Esophagus (tissue), 2 donors: Measurements from ENCODE around the gene MARCHF10. TPM values are rescaled to one million over a fixed set of nuclear protein-coding genes. Genes with fewer than 3 reads are reported as not detected.

Source experiments
- H3K27ac ChIP-seq, 2 donors: one replicate each; pipeline ENCODE4 v1.5.1; 2013; ENCODE audit warnings: low read depth in 2 of 2, mild to moderate bottlenecking in 2 of 2, inconsistent platforms in 1 of 2, low read length in 1 of 2, moderate library complexity in 1 of 2
- H3K27me3 ChIP-seq, 2 donors: one replicate each; pipeline ENCODE4 v1.6.1; 2013; ENCODE audit warnings: low read length in 2 of 2, control low read depth in 1 of 2, mild to moderate bottlenecking in 1 of 2; ENCODE audit not compliant: insufficient read depth in 2 of 2, control insufficient read depth in 1 of 2
- H3K36me3 ChIP-seq, 2 donors: one replicate each; pipeline ENCODE4 v1.6.1; 2013; ENCODE audit warnings: low read length in 1 of 2; ENCODE audit not compliant: control insufficient read depth in 2 of 2, insufficient read depth in 2 of 2
- H3K4me1 ChIP-seq, 2 donors: one replicate each; pipeline ENCODE4 v1.6.1; 2013; ENCODE audit warnings: low read length in 1 of 2; ENCODE audit not compliant: control insufficient read depth in 2 of 2, insufficient read depth in 2 of 2
- H3K4me3 ChIP-seq, 2 donors: one replicate each; pipeline ENCODE4 v1.5.1; 2013; ENCODE audit warnings: low read length in 2 of 2, mild to moderate bottlenecking in 2 of 2, low read depth in 1 of 2, moderate library complexity in 1 of 2
- H3K9me3 ChIP-seq, 2 donors: one replicate each; pipeline ENCODE4 v1.6.1; 2013; ENCODE audit warnings: mild to moderate bottlenecking in 2 of 2, low read depth in 1 of 2, low read length in 1 of 2, moderate library complexity in 1 of 2; ENCODE audit not compliant: control insufficient read depth in 2 of 2, insufficient read depth in 1 of 2
- WGBS, 2 donors: extraction: QIAGEN DNeasy Blood & Tissue Kit; methylation state at CpG; one replicate each; pipeline ENCODE4 v1.1.7; 2013; 5-methylcytosine and 5-hydroxymethylcytosine counted together
- polyA plus RNA-seq, 2 donors: library from polyadenylated mRNA; stranded (reverse); fragments of 200-250 nt; gene quantifications; one replicate each; pipeline ENCODE4 v1.2.3, GENCODE V29; 2013
- donor health status: healthy with polysubstance abuse.
- donor health status: Bipolar disorder and iron deficiency.

Gene MARCHF10
- polyA plus RNA-seq, 2 donors, result 0.10 to 0.14 TPM

DNA sequence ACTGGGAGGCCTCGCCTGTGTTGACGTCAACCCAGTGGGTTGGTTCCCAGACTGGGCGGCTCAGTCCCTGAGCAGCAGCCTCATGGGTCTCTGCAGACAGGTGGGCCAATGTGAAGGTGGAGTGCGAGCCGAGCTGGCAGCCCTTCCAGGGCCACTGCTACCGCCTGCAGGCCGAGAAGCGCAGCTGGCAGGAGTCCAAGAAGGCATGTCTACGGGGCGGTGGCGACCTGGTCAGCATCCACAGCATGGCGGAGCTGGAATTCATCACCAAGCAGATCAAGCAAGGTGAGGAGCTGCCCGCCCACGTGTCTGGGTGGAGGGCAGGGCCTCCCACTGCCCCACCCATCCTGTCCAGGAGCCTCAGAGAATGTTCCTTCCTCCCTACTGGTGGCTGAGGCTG lies 136.6 kb downstream of the MARCHF10 start:
- H3K27me3 ChIP-seq, result no peaks in the 10 kb centered on the region

DNA sequence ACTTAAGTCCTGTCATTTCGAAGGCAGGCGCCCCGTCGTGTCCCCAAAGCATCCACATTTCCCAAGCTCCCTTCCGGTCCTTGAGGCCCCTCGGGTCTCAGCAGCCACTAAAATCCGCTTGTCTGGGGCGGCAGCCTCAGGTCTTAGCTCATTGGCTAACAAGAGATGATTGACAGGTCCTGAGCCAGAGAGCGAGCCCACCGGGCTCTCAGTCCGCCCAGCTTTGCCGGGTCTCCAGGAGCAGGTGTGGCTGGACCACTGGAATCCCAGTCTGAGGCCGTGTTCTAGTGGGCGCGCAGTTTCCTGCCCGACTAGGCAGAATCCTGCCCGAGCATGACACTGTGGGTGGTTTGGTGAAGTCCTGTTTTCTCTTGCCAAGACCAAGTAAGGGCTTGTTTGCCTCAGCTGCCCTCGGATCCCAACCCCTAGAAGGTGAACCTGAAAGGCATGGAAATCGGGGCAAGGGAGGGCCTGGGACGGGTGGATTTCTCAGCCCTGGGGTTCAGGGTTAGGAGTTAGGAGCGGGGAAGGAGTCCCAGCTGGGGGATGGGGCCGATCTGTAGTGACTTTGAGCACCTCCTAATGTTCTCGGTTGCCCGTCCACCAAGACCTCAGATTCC lies 137.8 kb downstream of the MARCHF10 start:
- no peaks in the 10 kb centered on the region for H3K9me3 ChIP-seq
- no peaks in the 10 kb centered on the region for H3K27me3 ChIP-seq
- WGBS, 2 donors, result 47 to 60% methylated on average over 24 of the region's 24 CpGs
- peaks cover 3 to 11% of the 10 kb centered on the region in 2 donors for H3K4me1 ChIP-seq
- H3K36me3 ChIP-seq, result peaks cover 0 to 3% of the 10 kb centered on the region in 2 donors
- H3K4me3 ChIP-seq, result no peak overlapping the region
- H3K27ac ChIP-seq, result peak overlapping the region; percentile 89 to 91

More for the DNA sequence above, 136.6 kb downstream of the MARCHF10 start:
- WGBS, 2 donors, result 39 to 40% methylated on average over 14 of the region's 14 CpGs
- H3K4me3 ChIP-seq, result peak overlapping the region; percentile 14 to 29
- H3K27ac ChIP-seq, result peak overlapping the region; percentile 89 to 91
- H3K4me1 ChIP-seq, result peaks cover 3 to 19% of the 10 kb centered on the region in 2 donors
- peaks cover 0 to 5% of the 10 kb centered on the region in 2 donors for H3K36me3 ChIP-seq
- no peaks in the 10 kb centered on the region for H3K9me3 ChIP-seq

DNA sequence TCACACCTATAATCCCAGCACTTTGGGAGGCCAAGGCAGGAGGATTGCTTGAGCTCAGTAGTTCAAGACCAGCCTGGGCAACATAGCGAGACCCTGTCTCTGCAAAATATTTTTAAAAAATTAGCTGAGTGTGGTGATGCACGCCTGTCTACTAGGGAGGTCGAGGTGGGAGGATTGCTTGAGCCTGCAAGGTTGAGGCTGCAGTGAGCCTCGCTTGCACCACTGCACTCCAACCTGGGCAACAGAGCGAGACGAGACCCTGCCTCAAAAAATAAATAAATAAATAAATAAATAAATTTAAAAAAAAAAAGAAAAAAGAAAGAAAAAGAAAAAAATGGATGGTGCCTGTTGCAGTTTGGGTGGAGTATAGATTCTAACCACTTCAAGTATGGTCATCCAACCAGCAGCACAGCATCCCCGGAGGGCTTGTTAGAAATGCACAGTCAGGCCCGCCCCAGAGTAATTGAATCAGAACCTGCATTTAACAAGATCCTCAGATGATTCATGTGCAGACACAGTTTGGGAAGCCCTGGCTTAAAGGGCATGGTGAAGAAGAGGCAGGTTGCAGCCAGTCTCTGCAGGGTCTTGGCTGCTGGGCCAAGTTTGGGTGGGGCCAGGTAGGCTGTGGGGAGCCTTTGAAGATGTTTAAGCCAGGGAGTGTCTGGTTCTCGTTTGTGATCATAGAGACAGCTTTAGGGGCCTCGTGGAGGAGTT lies 139.9 kb downstream of the MARCHF10 start:
- Histone ChIP-seq H3K36me3 (no peaks in the 10 kb centered on the region), H3K27me3 (no peaks in the 10 kb centered on the region), H3K4me1 (peaks cover 0 to 11% of the 10 kb centered on the region in 2 donors), H3K4me3 (no peak overlapping the region), H3K27ac (peak overlapping the region; percentile 78 to 87), H3K9me3 (no peaks in the 10 kb centered on the region)
- 53 to 56% methylated on average over 10 of the region's 10 CpGs for WGBS, 2 donors

DNA sequence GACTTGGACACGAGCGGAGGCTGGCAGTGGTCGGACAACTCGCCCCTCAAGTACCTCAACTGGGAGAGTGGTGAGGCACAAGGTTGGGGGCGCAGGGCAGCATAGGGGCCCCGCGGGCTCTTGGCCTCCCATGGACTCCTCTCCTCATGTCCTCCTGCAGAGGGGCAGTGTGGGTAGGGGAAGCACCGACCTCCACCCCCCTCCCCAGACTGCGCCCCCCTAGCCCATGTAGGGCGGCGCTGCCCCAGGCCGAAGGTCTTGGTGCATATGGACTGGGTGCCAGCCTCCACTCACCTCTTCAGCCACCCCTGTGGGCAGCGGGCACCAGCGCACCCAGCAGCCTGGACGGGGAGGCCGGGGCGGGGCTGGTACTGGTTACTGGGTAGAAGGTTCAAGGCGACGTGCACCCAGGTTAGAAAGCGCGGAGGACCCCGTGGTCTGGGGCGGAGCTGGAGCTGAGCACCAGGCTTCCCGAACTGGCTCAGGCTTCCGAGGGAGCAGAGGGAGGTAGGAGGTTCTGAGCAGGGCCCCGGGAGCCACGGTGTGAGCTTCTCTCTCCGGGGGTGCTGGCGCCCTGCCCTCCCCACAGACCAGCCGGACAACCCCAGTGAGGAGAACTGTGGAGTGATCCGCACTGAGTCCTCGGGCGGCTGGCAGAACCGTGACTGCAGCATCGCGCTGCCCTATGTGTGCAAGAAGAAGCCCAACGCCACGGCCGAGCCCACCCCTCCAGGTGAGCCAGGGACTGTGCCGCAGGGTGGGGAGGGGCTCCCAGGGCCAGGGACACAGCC lies 141.1 kb downstream of the MARCHF10 start:
- Histone ChIP-seq H3K4me3 (no peak overlapping the region), H3K9me3 (no peaks in the 10 kb centered on the region), H3K27me3 (no peaks in the 10 kb centered on the region), H3K36me3 (no peaks in the 10 kb centered on the region), H3K27ac (peak overlapping the region; percentile 11 to 17), H3K4me1 (peaks cover 0 to 8% of the 10 kb centered on the region in 2 donors)
- WGBS, 2 donors, result 81 to 84% methylated on average over 40 of the region's 40 CpGs

DNA sequence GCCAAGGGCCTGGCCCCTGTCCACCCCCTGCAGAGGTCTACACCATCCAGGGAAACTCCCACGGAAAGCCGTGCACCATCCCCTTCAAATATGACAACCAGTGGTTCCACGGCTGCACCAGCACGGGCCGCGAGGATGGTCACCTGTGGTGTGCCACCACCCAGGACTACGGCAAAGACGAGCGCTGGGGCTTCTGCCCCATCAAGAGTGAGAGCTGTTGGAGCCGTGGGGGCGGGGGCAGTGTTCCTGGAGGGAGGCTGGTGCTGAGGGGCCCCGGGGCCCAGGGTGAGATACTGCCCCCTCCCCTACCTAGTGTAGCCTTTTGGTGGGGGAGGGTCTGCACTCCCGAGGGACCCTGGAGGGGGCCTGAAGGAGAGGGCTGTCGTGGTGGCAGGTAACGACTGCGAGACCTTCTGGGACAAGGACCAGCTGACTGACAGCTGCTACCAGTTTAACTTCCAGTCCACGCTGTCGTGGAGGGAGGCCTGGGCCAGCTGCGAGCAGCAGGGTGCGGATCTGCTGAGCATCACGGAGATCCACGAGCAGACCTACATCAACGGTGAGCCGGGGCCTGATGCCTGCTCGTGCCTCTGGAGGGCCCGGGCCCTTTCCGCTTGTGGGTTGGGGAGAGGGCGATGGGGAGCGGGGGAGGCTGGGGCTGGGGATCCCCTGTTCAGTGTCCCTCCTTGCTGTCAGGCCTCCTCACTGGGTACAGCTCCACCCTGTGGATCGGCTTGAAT lies 141.9 kb downstream of the MARCHF10 start:
- peaks cover 0 to 3% of the 10 kb centered on the region in 2 donors for H3K4me1 ChIP-seq
- no peaks in the 10 kb centered on the region for H3K27me3 ChIP-seq
- no peak overlapping the region for H3K4me3 ChIP-seq
- WGBS, 2 donors, result 85 to 89% methylated on average over 29 to 30 of the region's 30 CpGs
- H3K27ac ChIP-seq, result no peak overlapping the region
- no peaks in the 10 kb centered on the region for H3K9me3 ChIP-seq
- no peaks in the 10 kb centered on the region for H3K36me3 ChIP-seq

DNA sequence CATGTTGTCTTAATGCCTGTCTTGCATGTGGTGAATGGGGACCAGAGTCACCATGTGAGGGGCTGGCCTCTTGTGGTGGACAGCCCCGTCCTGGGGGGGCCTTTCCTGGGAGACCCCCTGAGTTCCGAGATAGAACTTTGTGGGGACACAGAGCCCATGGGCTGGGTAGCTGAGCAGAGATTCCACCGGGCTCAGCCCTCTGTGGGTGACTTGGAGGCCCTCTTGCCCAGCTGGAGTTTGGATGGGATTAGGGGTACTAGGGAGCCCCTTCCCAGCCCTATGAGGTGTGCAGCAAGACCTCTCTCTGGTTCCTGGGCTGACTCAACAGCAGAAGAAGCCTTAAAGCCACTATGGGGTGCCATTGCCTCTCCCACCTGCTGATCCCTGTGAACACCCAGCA lies 142.5 kb downstream of the MARCHF10 start:
- Histone ChIP-seq H3K27ac (no peak overlapping the region), H3K9me3 (no peaks in the 10 kb centered on the region), H3K27me3 (no peaks in the 10 kb centered on the region), H3K36me3 (no peaks in the 10 kb centered on the region), H3K4me1 (peaks cover 0 to 2% of the 10 kb centered on the region in 2 donors), H3K4me3 (no peak overlapping the region)
- whole genome bisulfite sequencing, 2 donors, result 88 to 91% methylated on average over 3 of the region's 3 CpGs

DNA sequence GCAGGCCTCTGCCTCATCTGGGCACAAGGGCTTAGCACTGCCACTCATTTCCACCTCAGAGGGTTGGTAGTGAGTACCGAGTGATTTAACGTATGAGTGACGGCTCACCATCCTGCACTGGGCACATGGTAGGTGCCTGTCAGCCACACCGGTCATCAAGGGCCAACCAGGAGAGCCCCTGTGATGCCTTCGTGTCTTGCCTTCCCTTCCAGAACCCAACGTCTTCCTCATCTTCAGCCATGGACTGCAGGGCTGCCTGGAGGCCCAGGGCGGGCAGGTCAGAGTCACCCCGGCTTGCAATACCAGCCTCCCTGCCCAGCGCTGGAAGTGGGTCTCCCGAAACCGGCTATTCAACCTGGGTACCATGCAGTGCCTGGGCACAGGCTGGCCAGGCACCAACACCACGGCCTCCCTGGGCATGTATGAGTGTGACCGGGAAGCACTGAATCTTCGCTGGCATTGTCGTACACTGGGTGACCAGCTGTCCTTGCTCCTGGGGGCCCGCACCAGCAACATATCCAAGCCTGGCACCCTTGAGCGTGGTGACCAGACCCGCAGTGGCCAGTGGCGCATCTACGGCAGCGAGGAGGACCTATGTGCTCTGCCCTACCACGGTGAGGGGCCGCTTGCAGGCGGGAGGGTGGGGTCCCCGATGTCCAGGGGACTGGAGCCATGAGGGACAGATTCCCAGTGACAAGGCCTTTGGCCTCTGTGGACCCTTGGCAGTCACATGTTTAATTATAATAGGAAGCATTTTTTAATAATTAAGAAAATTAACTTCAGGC lies 143.6 kb downstream of the MARCHF10 start:
- Histone ChIP-seq H3K36me3 (no peaks in the 10 kb centered on the region), H3K4me3 (no peak overlapping the region), H3K27ac (no peak overlapping the region), H3K4me1 (peaks cover 0 to 2% of the 10 kb centered on the region in 2 donors), H3K27me3 (no peaks in the 10 kb centered on the region), H3K9me3 (no peaks in the 10 kb centered on the region)
- 91 to 96% methylated on average over 25 of the region's 25 CpGs for WGBS, 2 donors

DNA sequence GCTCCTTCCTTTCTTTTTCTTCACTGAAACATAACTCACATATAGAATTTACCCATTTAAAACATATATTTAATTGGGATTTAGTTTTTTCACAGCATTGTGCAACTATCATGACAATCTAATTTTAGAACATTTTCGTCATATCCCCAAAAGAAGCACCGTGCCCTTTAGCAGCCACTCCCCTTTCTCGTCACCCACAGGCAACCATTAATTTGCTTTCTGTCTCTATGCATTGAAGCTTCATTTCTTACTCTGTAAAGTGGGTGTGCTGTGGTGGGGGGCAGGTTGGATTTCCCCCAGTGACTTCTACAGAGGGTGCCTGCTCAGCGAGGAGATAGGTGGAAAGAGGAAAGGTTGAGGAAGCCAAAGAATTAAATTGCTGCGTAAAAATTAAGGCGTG lies 144.8 kb downstream of the MARCHF10 start:
- no peaks in the 10 kb centered on the region for H3K9me3 ChIP-seq
- H3K27me3 ChIP-seq, result no peaks in the 10 kb centered on the region
- no peaks in the 10 kb centered on the region for H3K36me3 ChIP-seq
- 69% methylated on average over 6 of the region's 6 CpGs for WGBS, 2 donors
- H3K4me3 ChIP-seq, result no peak overlapping the region
- no peaks in the 10 kb centered on the region for H3K4me1 ChIP-seq
- H3K27ac ChIP-seq, result no peak overlapping the region
